HCT116 (cell line): Measurements from ENCODE around the gene TMEM87A.

ENCODE experiments used
- CEBPB ChIP-seq: IDR thresholded peaks from 2 replicates; pipeline ENCODE4 v1.6.1; 2012; ENCODE audit warnings: low read depth
- CTCF ChIP-seq, 3 experiments: fragments of 200-600 bp in 1 of 3; sonication (generic) in 1 of 3; IDR thresholded peaks in 2 of 3; conservative IDR thresholded peaks in 1 of 3; 2 replicates each; pipeline ENCODE4 v1.5.1; 2012 to 2017; ENCODE audit warnings: low read depth in 2 of 3, low read length in 2 of 3, antibody characterized with exemption in 1 of 3, borderline replicate concordance in 1 of 3, control low read depth in 1 of 3, mild to moderate bottlenecking in 1 of 3, mixed read lengths in 1 of 3, mixed run types in 1 of 3, moderate library complexity in 1 of 3; ENCODE audit not compliant: insufficient read depth in 1 of 3
- EZH2 ChIP-seq: fragments of 200-600 bp; sonication (generic); IDR thresholded peaks from 2 replicates; pipeline ENCODE4 v1.6.1; 2017; ENCODE audit warnings: antibody characterized with exemption, mixed run types
- EZH2phosphoT487 ChIP-seq: fragments of 200-600 bp; IDR thresholded peaks from 2 replicates; pipeline ENCODE4 v1.6.1; 2018; ENCODE audit warnings: antibody characterized with exemption, borderline replicate concordance
- FOSL1 ChIP-seq: IDR thresholded peaks from 2 replicates; pipeline ENCODE4 v1.6.1; 2012; ENCODE audit warnings: low read depth
- POLR2AphosphoS5 ChIP-seq: IDR thresholded peaks from 2 replicates; pipeline ENCODE4 v1.6.1; 2011; ENCODE audit warnings: mild to moderate bottlenecking, low read depth, low read length, moderate library complexity

- no peak for TF ChIP-seq CTCF (IDR thresholded peaks at IDR 0.05 in 2 of 3, conservative IDR thresholded peaks at IDR 0.05 in 1 of 3; ENCODE audit: borderline replicate concordance in 1 of 3, insufficient read depth in 1 of 3, low read depth in 2 of 3, low read length in 2 of 3)
- no peak for TF ChIP-seq FOSL1
- no peak for TF ChIP-seq POLR2AphosphoS5
- TF ChIP-seq CEBPB: no peak
- no peak for TF ChIP-seq EZH2
- no peak for TF ChIP-seq EZH2phosphoT487
Observed at GRCh38 chr15:42282344-42282743, 9.1 kb upstream of the TMEM87A start.
